GM12878 (cell line): Measurements from ENCODE around the gene SIX5. TPM values are rescaled to one million over a fixed set of nuclear protein-coding genes. Genes with fewer than 3 reads are reported as not detected.

Experiments
- ASH2L ChIP-seq: fragments of 300-600, 200-600 bp; sonication (generic); IDR thresholded peaks from 2 replicates; pipeline ENCODE4 v1.6.1; 2017; ENCODE audit warnings: low read depth, mild to moderate bottlenecking, borderline replicate concordance
- CBFB ChIP-seq: IDR thresholded peaks from 2 replicates; pipeline ENCODE4 v1.6.1; 2016; ENCODE audit warnings: antibody characterized with exemption, low read depth
- CREM ChIP-seq: IDR thresholded peaks from 2 replicates; pipeline ENCODE4 v1.6.1; 2014; ENCODE audit warnings: antibody characterized with exemption, low read depth
- EGR1 ChIP-seq, 2 experiments: IDR thresholded peaks; 1 replicate in 1 of 2; 2 replicates in 1 of 2; pipeline ENCODE4 v1.6.1; 2011 to 2012; ENCODE audit warnings: low read depth in 2 of 2, low read length in 2 of 2, borderline replicate concordance in 1 of 2, mild to moderate bottlenecking in 1 of 2, moderate library complexity in 1 of 2
- GABPA ChIP-seq: IDR thresholded peaks from 2 replicates; pipeline ENCODE4 v1.6.1; 2014; ENCODE audit warnings: antibody characterized with exemption, low read depth, mild to moderate bottlenecking, inconsistent platforms
- JUNB ChIP-seq: IDR thresholded peaks from 2 replicates; pipeline ENCODE4 v1.6.1; 2016; ENCODE audit warnings: antibody characterized with exemption, mild to moderate bottlenecking
- MLLT1 ChIP-seq: fragments of 450-650 bp; IDR thresholded peaks from 2 replicates; pipeline ENCODE4 v1.6.1; 2016; ENCODE audit warnings: mild to moderate bottlenecking
- MTA2 ChIP-seq: fragments of 450-650 bp; IDR thresholded peaks from 2 replicates; pipeline ENCODE4 v1.6.1; 2016; ENCODE audit warnings: low read depth, mild to moderate bottlenecking, moderate library complexity
- MTA3 ChIP-seq: IDR thresholded peaks from 2 replicates; pipeline ENCODE4 v1.6.1; 2012; ENCODE audit warnings: low read length, inconsistent platforms, borderline replicate concordance
- MYC ChIP-seq: IDR thresholded peaks from 2 replicates; pipeline ENCODE4 v1.6.1; 2011; ENCODE audit warnings: mild to moderate bottlenecking, low read length, moderate library complexity, inconsistent platforms; ENCODE audit not compliant: insufficient read depth, insufficient replicate concordance, insufficient read length, severe bottlenecking
- NFXL1 ChIP-seq: fragments of 450-650 bp; IDR thresholded peaks from 2 replicates; pipeline ENCODE4 v1.6.1; 2017; ENCODE audit warnings: antibody characterized with exemption, mild to moderate bottlenecking, borderline replicate concordance
- NR2C1 ChIP-seq: fragments of 450-650 bp; IDR thresholded peaks from 2 replicates; pipeline ENCODE4 v1.6.1; 2017; ENCODE audit warnings: antibody characterized with exemption, mild to moderate bottlenecking, moderate library complexity
- PAX5 ChIP-seq: IDR thresholded peaks from 2 replicates; pipeline ENCODE4 v1.6.1; 2011; ENCODE audit warnings: low read depth, low read length, borderline replicate concordance
- PKNOX1 ChIP-seq: fragments of 450-650 bp; IDR thresholded peaks from 2 replicates; pipeline ENCODE4 v1.6.1; 2016; ENCODE audit warnings: mild to moderate bottlenecking
- RAD21 ChIP-seq: IDR thresholded peaks from 2 replicates; pipeline ENCODE4 v1.6.1; 2011; ENCODE audit warnings: mild to moderate bottlenecking, low read depth, low read length, moderate library complexity; ENCODE audit not compliant: insufficient read depth
- RELA ChIP-seq: fragments of 450-650 bp; IDR thresholded peaks from 2 replicates; pipeline ENCODE4 v1.8.0; 2014; ENCODE audit warnings: borderline replicate concordance; ENCODE audit not compliant: partially characterized antibody
- SMC3 ChIP-seq: IDR thresholded peaks from 2 replicates; pipeline ENCODE4 v1.6.1; 2011; ENCODE audit warnings: low read length, improper control_type of control experiment, borderline replicate concordance
- SPI1 ChIP-seq: IDR thresholded peaks from 2 replicates; pipeline ENCODE4 v1.6.1; 2011; ENCODE audit warnings: low read depth, mild to moderate bottlenecking, low read length, moderate library complexity, borderline replicate concordance; ENCODE audit not compliant: insufficient read depth
- ZNF207 ChIP-seq: fragments of 450-650 bp; IDR thresholded peaks from 2 replicates; pipeline ENCODE4 v1.6.1; 2014; ENCODE audit warnings: antibody characterized with exemption, mild to moderate bottlenecking, borderline replicate concordance
- ZNF217 ChIP-seq: fragments of 450-650 bp; IDR thresholded peaks from 2 replicates; pipeline ENCODE4 v1.6.1; 2017; ENCODE audit warnings: antibody characterized with exemption, mild to moderate bottlenecking
- ZNF592 ChIP-seq: fragments of 450-650 bp; IDR thresholded peaks from 2 replicates; pipeline ENCODE4 v1.6.1; 2017; ENCODE audit warnings: mild to moderate bottlenecking, moderate library complexity
- ZZZ3 ChIP-seq: IDR thresholded peaks from 2 replicates; pipeline ENCODE4 v1.6.1; 2011; ENCODE audit warnings: low read depth; ENCODE audit not compliant: control insufficient read depth, insufficient read length
- polyA plus RNA-seq, 11 experiments: library from polyadenylated mRNA; depleted of rRNA in 4 of 11; unstranded in 6 of 11; stranded (reverse) in 5 of 11; fragments of >200 nt; fragmentation: Nextera tagmentation in 4 of 11; fragmentation: Illumina TruSeq in 1 of 11; extraction: Ambion mirVana in 4 of 11; extraction: Trizol in 1 of 11; gene quantifications; 1 replicate in 1 of 11; 2 replicates in 10 of 11; pipeline versions ENCODE4 v1.2.1 to v1.2.3, GENCODE V29; 2011 to 2016; ENCODE audit warnings: inconsistent platforms in 2 of 11, missing spikeins in 2 of 11, low read depth in 1 of 11
- total RNA-seq, 4 experiments: library from RNA; depleted of rRNA in 3 of 4; stranded (reverse); fragments of >200 nt in 3 of 4; fragmentation: Illumina TruSeq in 1 of 4; extraction: Trizol in 1 of 4; gene quantifications; 2 replicates each; pipeline versions ENCODE4 v1.2.1 to v1.2.3, GENCODE V29; 2013 to 2021

Gene SIX5
- total and polyA plus RNA-seq, 10 of the 15 experiments (the other 5 are each of a cell fraction or from before 2014, with no cell fraction given): 1.9 to 10.5 (median 3.0) TPM; not detected in 2

GRCh38 chr19:45770192-45771101, 1.4 kb upstream of the SIX5 start (continued):
- TF ChIP-seq NR2C1 (no peak), MYC (no peak), EGR1 (IDR thresholded peaks at IDR 0.05; ENCODE audit: borderline replicate concordance in 1 of 2, low read depth in 2 of 2, low read length in 2 of 2) (peak in 1 of 2 experiments; percentile 77; a peak in 2 of 3 replicates), ZZZ3 (no peak), ZNF207 (peak; percentile 14; the same call in 1 of the 2 replicates), SPI1 (no peak), SMC3 (peak; percentile 39; the same call in 1 of the 2 replicates), CBFB (no peak), PKNOX1 (peak; percentile 89), PAX5 (no peak), RAD21 (peak; percentile 74), NFXL1 (no peak), ZNF217 (no peak), CREM (no peak; the same call in 1 of the 2 replicates), MTA3 (no peak), RELA (no peak), MTA2 (no peak), JUNB (no peak), ZNF592 (no peak), GABPA (no peak), ASH2L (no peak), MLLT1 (no peak)
